Stimulated activated CD8-positive, alpha-beta memory T cell treated with anti-CD3 and anti-CD28 coated beads, Interleukin-4, amount 100 ng/mL, for 48 hours (primary cell): ENCODE results near the gene BRI3BP.
"Not testable (repeated sequence)": the region's sequence is repeated elsewhere in the genome, so short reads cannot be mapped to it uniquely, and the experiment has no call there.

Source experiments
- DNase-seq: peaks from one replicate; pipeline ENCODE4 v3.0.0-alpha.2; 2020

BRI3BP gene

DNA sequence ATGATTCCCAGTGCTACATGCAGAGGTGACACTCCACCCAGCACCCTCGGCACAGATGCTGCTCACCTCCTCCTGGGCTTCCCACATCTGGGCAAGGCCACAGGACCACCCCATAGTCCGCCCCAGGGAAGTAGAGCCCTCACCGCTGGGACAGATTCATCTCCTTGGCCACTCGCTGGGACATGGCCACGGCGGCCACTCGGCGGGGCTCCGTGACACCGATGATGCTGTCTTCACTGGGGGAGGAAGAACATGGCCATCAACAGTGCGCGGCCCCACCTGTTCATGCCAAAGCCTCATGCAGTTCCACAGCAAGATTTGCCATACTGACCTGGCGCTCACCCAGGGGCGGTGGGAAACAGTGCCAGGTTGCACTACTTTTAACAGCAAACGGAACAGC is 18.2 kb upstream of the BRI3BP start:
- no peak for DNase-seq

GRCh38 chr12:124976999-124977398 is 16.4 kb upstream of the BRI3BP start:
- DNase-seq, result no peak

DNA sequence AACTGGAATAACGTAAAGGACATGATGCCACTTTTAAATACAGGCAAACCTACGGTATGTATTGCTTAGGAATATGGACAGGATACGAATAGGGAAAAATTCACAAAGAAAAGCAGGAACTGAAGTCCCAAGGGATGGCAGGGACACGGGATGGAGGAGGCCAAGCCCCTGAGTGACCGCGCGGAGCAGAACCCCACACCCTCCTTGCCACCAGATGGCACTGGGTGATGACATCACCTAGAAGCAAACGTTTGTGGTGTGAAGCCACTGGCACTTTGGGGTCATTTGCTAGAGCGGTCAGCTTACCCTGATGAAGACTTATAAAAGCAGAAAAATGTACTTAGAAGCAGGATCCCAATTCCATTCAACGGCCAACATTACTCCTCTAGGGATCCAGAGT is 13.9 kb upstream of the BRI3BP start:
- no peak for DNase-seq

DNA sequence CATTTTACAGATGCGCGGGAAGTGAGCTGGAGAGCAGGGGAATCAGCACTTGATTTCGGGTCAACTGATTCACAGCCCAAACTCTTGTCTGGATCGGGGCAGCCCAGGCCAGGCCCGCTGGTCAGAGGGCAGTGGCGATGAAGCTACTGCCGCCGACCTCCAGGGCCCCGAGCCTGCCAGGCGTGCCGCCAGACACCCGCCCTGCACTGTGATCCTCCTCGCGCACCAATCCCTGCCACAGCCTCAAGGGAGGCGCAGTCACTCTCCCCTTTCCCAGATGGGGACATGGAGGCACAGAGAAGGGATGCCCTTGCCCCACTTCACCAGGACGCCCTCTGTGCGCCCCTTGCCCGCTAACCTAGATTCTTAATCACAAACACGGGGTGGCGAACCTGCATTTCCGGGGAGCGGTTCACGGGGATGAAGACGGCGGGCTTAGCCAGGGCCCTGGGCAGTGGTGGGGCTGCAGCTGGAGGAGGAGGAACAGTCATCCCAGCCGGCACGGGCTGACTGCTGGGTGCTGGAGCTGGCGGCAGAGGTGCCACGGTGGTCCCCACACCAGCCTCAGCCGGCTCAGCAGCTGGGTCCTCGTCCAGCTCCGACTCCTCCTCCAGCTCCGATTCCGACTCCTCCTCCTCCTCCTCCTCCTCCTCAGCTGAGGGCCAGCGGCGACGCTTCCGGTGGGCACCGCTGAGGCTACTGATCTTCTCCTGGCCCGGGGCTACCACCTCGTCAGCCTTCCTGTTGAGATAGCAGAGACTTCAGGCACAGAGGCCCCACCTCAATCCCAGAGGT is 13.2 kb upstream of the BRI3BP start:
- DNase-seq, result no peak

DNA sequence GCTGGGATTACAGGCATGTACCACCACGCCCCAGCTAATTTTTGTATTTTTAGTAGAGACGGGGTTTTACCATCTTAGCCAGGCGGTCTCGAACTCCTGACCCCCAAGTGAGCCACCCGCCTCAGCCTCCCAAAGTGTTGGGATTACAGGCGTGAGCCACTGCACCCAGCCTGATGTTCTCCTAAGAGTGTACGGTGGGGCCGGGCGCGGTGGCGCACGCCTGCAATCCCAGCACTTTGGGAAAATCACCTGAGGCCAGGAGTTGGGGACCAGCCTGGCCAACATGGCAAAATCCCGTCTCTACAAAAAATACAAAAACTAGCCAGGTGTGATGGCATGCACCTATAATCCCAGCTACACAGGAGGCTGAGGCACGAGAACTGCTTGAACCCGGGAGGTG is 6.6 kb upstream of the BRI3BP start:
- DNase-seq, result not testable (repeated sequence)

- peak; percentile 88 for DNase-seq
These were observed 395 bp upstream of the BRI3BP start for GRCh38 chr12:124992874-124993625.

DNA sequence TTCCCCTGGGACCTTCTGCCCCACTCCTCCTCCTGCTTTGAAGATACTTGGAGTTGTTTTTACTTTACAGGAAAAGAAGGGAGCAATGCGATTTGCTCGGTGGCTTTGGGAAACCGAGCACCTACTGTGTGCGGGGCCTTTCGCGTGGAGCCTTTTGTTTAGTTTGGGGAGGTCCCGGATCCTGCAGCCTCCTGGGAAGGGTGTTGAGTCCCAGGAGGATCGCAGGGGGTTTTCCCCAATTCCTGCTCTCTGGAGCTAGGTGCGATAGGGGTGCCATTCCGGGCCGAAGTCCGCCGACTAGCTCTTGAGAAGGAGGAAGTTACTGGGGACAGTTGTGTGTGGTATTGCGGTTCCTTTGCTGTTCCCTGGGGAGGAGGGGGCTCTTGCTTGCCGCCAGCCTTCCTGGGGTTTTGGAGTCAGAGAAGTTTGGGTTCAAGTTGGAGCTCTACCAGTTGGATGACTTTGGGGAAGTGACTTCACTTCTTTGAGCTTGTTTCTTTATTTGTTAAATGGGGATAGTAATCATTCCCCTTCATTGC is 1.1 kb downstream of the BRI3BP start:
- DNase-seq, result peak; percentile 34

- DNase-seq, result no peak
These were observed 1.9 kb downstream of the BRI3BP start for GRCh38 chr12:124995200-124995961.

- DNase-seq, result no peak
These were observed 5.3 kb downstream of the BRI3BP start for GRCh38 chr12:124998705-124999104.

- no peak for DNase-seq
These were observed 8.2 kb downstream of the BRI3BP start for GRCh38 chr12:125001636-125002035.

GRCh38 chr12:125003021-125003420 is 9.6 kb downstream of the BRI3BP start:
- DNase-seq, result no peak

GRCh38 chr12:125004621-125005020 is 11.2 kb downstream of the BRI3BP start:
- no peak for DNase-seq

DNA sequence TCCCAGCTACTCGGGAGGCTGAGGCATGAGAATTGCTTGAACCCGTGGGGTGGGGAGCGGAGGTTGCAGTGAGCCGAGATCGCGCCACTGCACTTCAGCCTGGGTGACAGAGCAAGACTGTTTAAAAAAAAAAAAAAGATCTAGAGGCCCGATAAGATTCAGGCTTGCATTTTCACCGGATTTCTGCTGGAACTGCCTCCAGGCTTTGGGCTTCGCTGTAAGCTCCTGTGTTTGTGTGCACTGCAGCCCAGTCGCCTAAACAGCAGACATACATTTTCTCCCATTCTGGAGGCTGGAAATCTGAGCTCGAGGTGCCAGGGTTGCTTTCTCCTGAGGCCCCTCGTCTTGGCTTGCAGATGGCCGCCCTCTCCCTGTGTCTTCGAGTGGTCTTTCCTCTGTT is 12.2 kb downstream of the BRI3BP start:
- no peak for DNase-seq

- no peak for DNase-seq
These were observed 12.9 kb downstream of the BRI3BP start for GRCh38 chr12:125006365-125006764.

GRCh38 chr12:125013816-125014442 is 20.5 kb downstream of the BRI3BP start:
- DNase-seq, result no peak

DNA sequence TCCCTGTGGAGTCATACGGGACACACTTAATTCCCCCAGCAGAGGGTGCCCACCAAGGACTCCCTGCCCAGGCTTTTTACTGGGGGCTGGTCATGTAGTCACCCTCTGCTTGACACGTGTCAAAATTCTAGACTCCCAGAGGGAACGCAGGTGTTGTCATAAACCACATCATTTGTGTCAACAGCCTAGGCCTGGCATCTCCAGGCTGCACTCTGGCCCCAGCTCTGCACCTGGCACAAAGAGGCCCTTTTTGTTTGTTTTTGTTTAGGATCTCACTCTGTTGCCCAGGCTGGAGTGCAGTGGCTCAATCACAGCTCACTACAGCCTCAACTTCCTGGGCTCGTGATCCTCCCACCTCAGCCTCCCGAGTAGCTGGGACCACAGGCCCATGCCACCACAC is 21.1 kb downstream of the BRI3BP start:
- DNase-seq, result no peak

DNA sequence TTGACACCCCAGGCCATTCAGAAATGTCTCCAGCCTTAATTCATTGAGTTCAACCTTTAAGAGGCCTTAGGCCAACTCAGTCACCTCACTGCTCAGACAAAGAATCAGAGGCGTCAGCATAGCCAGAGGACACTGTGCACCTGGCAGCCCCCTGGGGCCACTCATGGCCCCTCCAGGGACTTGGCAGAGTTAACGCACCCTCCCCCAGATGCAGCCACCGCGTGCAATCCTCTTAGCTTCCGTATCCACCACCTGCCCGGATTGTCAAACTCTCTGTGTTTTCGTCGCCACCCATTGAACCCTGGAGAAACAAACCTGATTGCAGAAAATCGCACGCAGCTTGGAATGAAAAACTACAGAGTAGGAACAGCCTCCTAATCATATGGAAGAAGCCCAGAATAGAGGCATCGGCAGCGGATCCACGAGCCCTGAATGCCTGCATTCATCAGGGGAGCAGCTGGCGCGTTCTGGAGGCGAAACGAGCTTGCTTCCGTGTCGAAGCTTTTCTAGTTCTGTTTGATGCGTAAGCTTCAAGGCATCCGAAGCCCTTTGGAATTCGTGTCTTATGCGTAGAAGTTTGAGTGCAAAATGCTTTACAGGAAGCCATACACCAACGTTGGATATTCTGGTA is 22.4 kb downstream of the BRI3BP start:
- no peak for DNase-seq

- DNase-seq, result no peak
These were observed 24.4 kb downstream of the BRI3BP start for GRCh38 chr12:125017801-125018200.

DNA sequence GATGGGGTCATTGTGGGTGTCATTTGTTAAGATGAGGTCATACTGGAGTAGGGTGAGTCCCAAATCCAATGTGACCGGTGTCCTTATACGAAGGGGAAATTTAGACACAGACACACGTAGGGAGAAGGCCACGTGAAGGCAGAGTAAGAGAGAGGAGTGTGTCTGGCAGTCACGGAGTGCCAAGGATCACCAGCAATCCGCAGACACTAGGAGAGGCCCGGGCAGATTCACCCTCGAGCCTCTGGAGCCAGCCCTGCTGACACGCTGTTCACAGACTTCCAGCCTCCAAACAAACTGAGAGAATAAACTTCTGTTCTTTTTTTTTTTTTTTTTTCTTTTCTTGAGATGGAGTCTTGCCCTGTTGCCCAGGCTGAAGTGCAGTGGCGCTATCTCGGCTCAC is 24.9 kb downstream of the BRI3BP start:
- no peak for DNase-seq

GRCh38 chr12:125021096-125021495 is 27.7 kb downstream of the BRI3BP start:
- no peak for DNase-seq

GRCh38 chr12:125021771-125022170 is 28.3 kb downstream of the BRI3BP start:
- no peak for DNase-seq

- no peak for DNase-seq
These were observed 29.6 kb downstream of the BRI3BP start for GRCh38 chr12:125023065-125023464.
